Amniotic epithelial cell (primary cell): Measurements from ENCODE around the gene NPHP3.
"Not testable (repeated sequence)": the region's sequence is repeated elsewhere in the genome, so short reads cannot be mapped to it uniquely, and the experiment has no call there.

Experiments used
- DNase-seq: peaks from one replicate; pipeline ENCODE4 v3.0.0-alpha.2; 2010; ENCODE audit warnings: low read depth

The NPHP3 gene

GRCh38 chr3:132722165-132723023 is at the start of gene NPHP3:
TSS of gene NPHP3 (minus strand) at chr3:132722409. CDS start at chr3:132722355, 54 bp downstream.
- peak; percentile 94 for DNase-seq

- no peak for DNase-seq
Observed at GRCh38 chr3:132758740-132759139, 36.5 kb upstream of the NPHP3 start.

GRCh38 chr3:132756108-132756650 is 34.0 kb upstream of the NPHP3 start:
- DNase-seq, result peak; percentile 1

- peak; percentile 11 for DNase-seq
Observed at GRCh38 chr3:132753946-132754345, 31.7 kb upstream of the NPHP3 start.

- DNase-seq, result peak; percentile 9
Observed at GRCh38 chr3:132749786-132750185, 27.6 kb upstream of the NPHP3 start.

- not testable (repeated sequence) for DNase-seq
Observed at GRCh38 chr3:132746720-132747119, 24.5 kb upstream of the NPHP3 start.

GRCh38 chr3:132738314-132738713 is 16.1 kb upstream of the NPHP3 start:
- DNase-seq, result no peak

- DNase-seq, result no peak
Observed at GRCh38 chr3:132735589-132735988, 13.4 kb upstream of the NPHP3 start.

GRCh38 chr3:132730891-132731580 is 8.8 kb upstream of the NPHP3 start:
- peak; percentile 46 for DNase-seq

- DNase-seq, result peak; percentile 21
Observed at GRCh38 chr3:132726341-132726823, 4.2 kb upstream of the NPHP3 start.

GRCh38 chr3:132723024-132723950 is 1.1 kb upstream of the NPHP3 start:
- peak; percentile 88 for DNase-seq

GRCh38 chr3:132721479-132722164 is 587 bp downstream of the NPHP3 start:
- DNase-seq, result peak; percentile 66

- DNase-seq, result no peak
Observed at GRCh38 chr3:132720228-132720627, 2.0 kb downstream of the NPHP3 start.

- no peak for DNase-seq
Observed at GRCh38 chr3:132716372-132716771, 5.8 kb downstream of the NPHP3 start.

- no peak for DNase-seq
Observed at GRCh38 chr3:132713977-132714727, 8.1 kb downstream of the NPHP3 start.

GRCh38 chr3:132710311-132710710 is 11.9 kb downstream of the NPHP3 start:
- DNase-seq, result no peak

GRCh38 chr3:132709761-132710160 is 12.4 kb downstream of the NPHP3 start:
- DNase-seq, result no peak

GRCh38 chr3:132703733-132704132 is 18.5 kb downstream of the NPHP3 start:
- DNase-seq, result no peak

GRCh38 chr3:132695422-132695821 is 26.8 kb downstream of the NPHP3 start:
- no peak for DNase-seq

- no peak for DNase-seq
Observed at GRCh38 chr3:132694991-132695390, 27.2 kb downstream of the NPHP3 start.
